Type B pancreatic cell (in vitro differentiated cells): ENCODE measurements around the gene PEA15. TPM values are rescaled to one million over a fixed set of nuclear protein-coding genes. Genes with fewer than 3 reads are reported as not detected.

Source experiments
- DNase-seq: peaks from one replicate; pipeline ENCODE4 v3.0.0; 2021; ENCODE audit warnings: mixed read lengths; ENCODE audit not compliant: unreplicated experiment; ENCODE audit errors: extremely low spot score
- H3K27ac Mint-ChIP-seq: 2 replicates; pipeline ENCODE4 v1.8.0; 2021; ENCODE audit warnings: mild to moderate bottlenecking, mixed read lengths
- H3K27me3 Mint-ChIP-seq: 2 replicates; pipeline ENCODE4 v1.8.0; 2021; ENCODE audit warnings: mixed read lengths
- H3K36me3 Mint-ChIP-seq: 2 replicates; pipeline ENCODE4 v1.8.0; 2021; ENCODE audit warnings: mixed read lengths
- H3K4me1 Mint-ChIP-seq: one replicate; pipeline ENCODE4 v1.8.0; 2021; ENCODE audit warnings: mixed read lengths; ENCODE audit not compliant: unreplicated experiment
- H3K4me3 Mint-ChIP-seq: 2 replicates; pipeline ENCODE4 v1.8.0; 2021; ENCODE audit warnings: mild to moderate bottlenecking, mixed read lengths
- H3K9me3 Mint-ChIP-seq: 2 replicates; pipeline ENCODE4 v1.8.0; 2021; ENCODE audit warnings: mixed read lengths
- total RNA-seq: library from RNA; stranded (reverse); gene quantifications from 2 replicates; pipeline ENCODE4 v1.2.1, GENCODE V29; 2021; ENCODE audit warnings: low replicate concordance
- TF ChIP-seq, protein P1 (sequence below): fragments of 200-600 bp; sonication (generic); conservative IDR thresholded peaks from 2 replicates; pipeline ENCODE4 v1.5.0; 2021; ENCODE audit warnings: antibody characterized with exemption, mild to moderate bottlenecking

The PEA15 gene
- total RNA-seq, 1 donor from 2014 or later, result 67.7 TPM

DNA sequence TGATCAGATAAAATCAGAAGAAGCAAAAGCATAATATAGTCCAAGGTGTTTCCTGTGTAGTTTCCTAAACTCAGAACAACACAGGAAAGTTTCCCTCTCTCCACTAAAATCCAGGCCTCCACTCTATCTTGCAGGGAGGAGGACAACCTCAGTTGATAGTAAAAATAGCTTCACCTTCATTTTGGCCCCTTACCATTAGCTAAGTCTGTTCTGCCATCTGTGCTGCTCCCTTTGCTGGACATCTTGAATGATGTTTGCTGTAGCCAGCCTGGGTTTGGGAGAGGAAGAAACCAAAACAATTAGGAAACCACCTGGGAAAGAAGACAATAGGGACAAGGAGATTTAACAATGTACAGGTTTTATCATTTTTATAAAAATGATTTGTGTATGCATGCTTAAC lies 38.6 kb downstream of the PEA15 start:
- TF ChIP-seq, protein P1, sequence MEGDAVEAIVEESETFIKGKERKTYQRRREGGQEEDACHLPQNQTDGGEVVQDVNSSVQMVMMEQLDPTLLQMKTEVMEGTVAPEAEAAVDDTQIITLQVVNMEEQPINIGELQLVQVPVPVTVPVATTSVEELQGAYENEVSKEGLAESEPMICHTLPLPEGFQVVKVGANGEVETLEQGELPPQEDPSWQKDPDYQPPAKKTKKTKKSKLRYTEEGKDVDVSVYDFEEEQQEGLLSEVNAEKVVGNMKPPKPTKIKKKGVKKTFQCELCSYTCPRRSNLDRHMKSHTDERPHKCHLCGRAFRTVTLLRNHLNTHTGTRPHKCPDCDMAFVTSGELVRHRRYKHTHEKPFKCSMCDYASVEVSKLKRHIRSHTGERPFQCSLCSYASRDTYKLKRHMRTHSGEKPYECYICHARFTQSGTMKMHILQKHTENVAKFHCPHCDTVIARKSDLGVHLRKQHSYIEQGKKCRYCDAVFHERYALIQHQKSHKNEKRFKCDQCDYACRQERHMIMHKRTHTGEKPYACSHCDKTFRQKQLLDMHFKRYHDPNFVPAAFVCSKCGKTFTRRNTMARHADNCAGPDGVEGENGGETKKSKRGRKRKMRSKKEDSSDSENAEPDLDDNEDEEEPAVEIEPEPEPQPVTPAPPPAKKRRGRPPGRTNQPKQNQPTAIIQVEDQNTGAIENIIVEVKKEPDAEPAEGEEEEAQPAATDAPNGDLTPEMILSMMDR, result no peak
- Mint-ChIP-seq H3K27me3 (no peaks in the 10 kb centered on the region), H3K4me3 (no peak overlapping the region), H3K4me1 (peaks cover 22% of the 10 kb centered on the region), H3K36me3 (peaks cover 10% of the 10 kb centered on the region), H3K9me3 (no peaks in the 10 kb centered on the region), H3K27ac (no peak overlapping the region)
- DNase-seq, result no peak

DNA sequence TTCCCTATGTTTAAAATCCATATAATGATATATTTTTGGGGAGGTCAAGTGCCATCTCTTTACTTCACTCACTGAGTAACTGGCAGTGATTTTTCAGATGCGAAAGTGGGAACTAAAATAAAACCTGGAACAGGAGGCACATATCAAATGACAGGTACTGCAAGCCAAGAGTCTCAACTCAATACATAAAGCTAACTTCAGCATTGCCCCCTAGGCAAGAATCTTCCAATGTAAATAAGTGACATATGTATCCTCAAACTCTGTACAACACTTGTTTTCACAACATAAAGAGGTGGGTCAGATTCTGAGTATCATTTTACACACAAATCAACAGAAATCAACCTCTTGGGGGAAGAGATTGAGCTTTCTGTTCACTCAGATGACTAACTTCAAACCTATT lies 39.0 kb downstream of the PEA15 start:
- Mint-ChIP-seq H3K27me3 (no peaks in the 10 kb centered on the region), H3K27ac (no peak overlapping the region), H3K4me3 (no peak overlapping the region), H3K4me1 (peaks cover 22% of the 10 kb centered on the region), H3K36me3 (peaks cover 10% of the 10 kb centered on the region), H3K9me3 (no peaks in the 10 kb centered on the region)
- DNase-seq, result no peak
- TF ChIP-seq, protein P1, result no peak

- Mint-ChIP-seq H3K27ac (no peak overlapping the region), H3K9me3 (no peaks in the 10 kb centered on the region), H3K27me3 (no peaks in the 10 kb centered on the region), H3K36me3 (peaks cover 8% of the 10 kb centered on the region), H3K4me3 (no peak overlapping the region), H3K4me1 (peaks cover 22% of the 10 kb centered on the region)
- TF ChIP-seq, protein P1, result no peak
- DNase-seq, result no peak
These were observed 40.2 kb downstream of the PEA15 start for GRCh38 chr1:160245434-160245833.

DNA sequence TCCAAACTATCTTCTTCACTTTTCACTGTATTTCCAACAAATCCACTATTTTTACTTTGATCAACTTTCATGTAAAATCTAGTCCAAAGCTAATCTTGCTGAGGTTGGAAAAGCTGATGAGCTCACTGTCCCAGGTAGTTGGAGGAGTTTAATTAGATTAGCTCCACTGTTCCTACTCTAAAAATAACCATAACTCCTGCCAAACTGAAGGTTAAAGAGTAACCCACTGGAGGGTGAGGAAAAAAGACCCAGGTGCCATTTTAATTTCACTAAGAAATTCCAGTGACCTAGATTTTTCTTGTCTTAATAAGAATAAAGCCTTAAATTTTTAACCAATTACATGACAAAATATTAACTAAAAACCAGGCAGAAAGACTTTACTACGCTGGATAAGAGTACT lies 41.9 kb downstream of the PEA15 start:
- Mint-ChIP-seq H3K27me3 (no peaks in the 10 kb centered on the region), H3K36me3 (peaks cover 7% of the 10 kb centered on the region), H3K4me1 (peaks cover 27% of the 10 kb centered on the region), H3K9me3 (no peaks in the 10 kb centered on the region), H3K27ac (no peak overlapping the region), H3K4me3 (no peak overlapping the region)
- TF ChIP-seq, protein P1, result no peak
- no peak for DNase-seq

DNA sequence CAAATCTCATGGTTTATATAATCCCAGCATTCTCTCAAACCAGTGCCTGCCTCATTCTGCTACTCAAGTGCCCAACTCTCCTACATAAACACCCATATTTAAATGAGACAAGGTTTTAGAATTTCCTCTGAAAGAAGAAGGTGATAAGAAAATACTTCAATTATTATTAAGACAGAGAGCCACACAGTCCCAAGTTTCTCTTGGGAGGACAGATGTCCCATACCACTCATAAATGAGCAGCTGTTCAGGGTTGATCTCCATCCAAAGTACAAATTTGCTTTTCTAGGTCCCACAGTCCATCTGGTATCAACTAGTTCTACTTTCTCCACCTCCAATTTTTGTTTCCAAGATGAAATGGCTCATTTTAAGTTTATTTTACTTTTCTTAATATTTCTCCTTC lies 45.8 kb downstream of the PEA15 start:
- Mint-ChIP-seq H3K27ac (no peak overlapping the region), H3K4me1 (peaks cover 18% of the 10 kb centered on the region), H3K27me3 (no peaks in the 10 kb centered on the region), H3K9me3 (no peaks in the 10 kb centered on the region), H3K36me3 (peaks cover 7% of the 10 kb centered on the region), H3K4me3 (no peak overlapping the region)
- TF ChIP-seq, protein P1, result no peak
- DNase-seq, result no peak
